Activated T-cell treated with anti-CD3 and anti-CD28 coated beads for 4 hours (primary cell): ENCODE data around the gene NCBP2L.
"Not testable (repeated sequence)": the region's sequence is repeated elsewhere in the genome, so short reads cannot be mapped to it uniquely, and the experiment has no call there.

Experiments used
- DNase-seq: peaks from one replicate; pipeline ENCODE4 v3.0.0-alpha.2; 2020

Gene NCBP2L

GRCh38 chrX:107753187-107753586 lies 24.3 kb upstream of the NCBP2L start:
- no peak for DNase-seq

GRCh38 chrX:107755721-107756120 lies 21.8 kb upstream of the NCBP2L start:
- DNase-seq = no peak

- no peak for DNase-seq
Observed at GRCh38 chrX:107758231-107758766, 19.2 kb upstream of the NCBP2L start.

DNA sequence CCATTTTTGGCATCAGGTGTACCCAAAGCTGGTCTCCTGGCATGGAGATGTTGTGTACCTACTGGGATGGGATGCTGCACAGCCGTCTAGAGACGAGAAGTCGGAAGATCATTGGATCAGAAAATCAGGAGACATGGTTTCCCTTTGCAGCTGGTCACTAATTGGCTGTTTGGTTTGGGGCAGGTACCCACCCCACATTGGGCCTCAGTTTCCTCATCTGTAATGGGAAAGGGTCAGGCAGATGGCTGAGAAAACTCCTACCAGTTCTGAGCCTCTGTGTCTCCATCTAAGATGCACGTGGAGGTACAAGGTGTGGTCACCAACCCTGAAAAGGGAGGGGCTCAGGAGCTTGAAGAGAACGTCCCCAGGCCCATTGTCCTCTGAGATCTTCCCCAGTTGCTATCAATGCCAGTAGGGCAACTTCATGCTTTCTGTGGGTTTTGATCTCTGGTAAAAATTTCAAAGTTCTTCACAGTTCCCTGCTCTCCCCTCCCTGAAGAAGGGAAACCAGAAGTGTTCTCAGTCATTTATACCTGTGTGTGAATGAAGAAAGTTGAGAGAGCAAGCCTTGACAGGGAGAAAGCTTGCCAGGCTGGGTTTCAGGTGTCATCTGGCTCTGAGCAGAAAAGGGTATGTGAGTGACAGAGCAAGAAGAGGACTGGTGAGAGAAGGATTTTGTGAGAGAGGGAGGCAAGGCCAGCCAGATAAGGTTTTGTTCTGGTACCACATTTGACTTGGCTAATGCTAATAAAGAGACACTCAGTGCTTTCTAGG lies 17.0 kb upstream of the NCBP2L start:
- DNase-seq = no peak

DNA sequence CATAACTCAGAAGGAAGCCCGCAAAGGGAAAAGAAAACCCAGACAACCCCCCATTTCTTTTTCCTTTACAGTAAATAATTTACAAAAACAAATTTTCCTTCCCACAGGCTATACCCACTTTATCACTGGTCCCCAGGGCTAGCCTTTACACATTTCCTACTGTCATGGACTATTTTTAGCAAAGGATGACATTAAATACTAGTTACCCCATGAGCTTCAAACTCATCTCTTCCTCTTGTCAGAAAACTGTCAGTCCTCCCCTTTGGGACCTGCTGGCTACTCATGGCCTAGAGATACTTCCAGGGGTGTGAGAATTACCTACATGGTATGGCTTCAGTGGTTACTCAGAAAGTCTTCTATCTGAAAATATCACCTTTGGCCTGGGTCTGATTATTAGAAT lies 13.9 kb upstream of the NCBP2L start:
- no peak for DNase-seq

GRCh38 chrX:107764845-107765608 lies 12.5 kb upstream of the NCBP2L start:
- DNase-seq = no peak

- no peak for DNase-seq
Observed at GRCh38 chrX:107766470-107767150, 10.9 kb upstream of the NCBP2L start.

- DNase-seq = no peak
Observed at GRCh38 chrX:107768051-107768450, 9.5 kb upstream of the NCBP2L start.

- no peak for DNase-seq
Observed at GRCh38 chrX:107769581-107770317, 7.8 kb upstream of the NCBP2L start.

- DNase-seq = no peak
Observed at GRCh38 chrX:107773206-107773605, 4.3 kb upstream of the NCBP2L start.

GRCh38 chrX:107773906-107774435 lies 3.6 kb upstream of the NCBP2L start:
- DNase-seq = no peak

GRCh38 chrX:107775000-107775733 lies 2.4 kb upstream of the NCBP2L start:
- DNase-seq = no peak

- peak; percentile 3 for DNase-seq
Observed at GRCh38 chrX:107775734-107776511, 1.6 kb upstream of the NCBP2L start, which contains the start of gene TSC22D3. Gene TSC22D3, minus strand, starts transcription at chrX:107775787. Its CDS starts 368 bp downstream, at chrX:107775419.

DNA sequence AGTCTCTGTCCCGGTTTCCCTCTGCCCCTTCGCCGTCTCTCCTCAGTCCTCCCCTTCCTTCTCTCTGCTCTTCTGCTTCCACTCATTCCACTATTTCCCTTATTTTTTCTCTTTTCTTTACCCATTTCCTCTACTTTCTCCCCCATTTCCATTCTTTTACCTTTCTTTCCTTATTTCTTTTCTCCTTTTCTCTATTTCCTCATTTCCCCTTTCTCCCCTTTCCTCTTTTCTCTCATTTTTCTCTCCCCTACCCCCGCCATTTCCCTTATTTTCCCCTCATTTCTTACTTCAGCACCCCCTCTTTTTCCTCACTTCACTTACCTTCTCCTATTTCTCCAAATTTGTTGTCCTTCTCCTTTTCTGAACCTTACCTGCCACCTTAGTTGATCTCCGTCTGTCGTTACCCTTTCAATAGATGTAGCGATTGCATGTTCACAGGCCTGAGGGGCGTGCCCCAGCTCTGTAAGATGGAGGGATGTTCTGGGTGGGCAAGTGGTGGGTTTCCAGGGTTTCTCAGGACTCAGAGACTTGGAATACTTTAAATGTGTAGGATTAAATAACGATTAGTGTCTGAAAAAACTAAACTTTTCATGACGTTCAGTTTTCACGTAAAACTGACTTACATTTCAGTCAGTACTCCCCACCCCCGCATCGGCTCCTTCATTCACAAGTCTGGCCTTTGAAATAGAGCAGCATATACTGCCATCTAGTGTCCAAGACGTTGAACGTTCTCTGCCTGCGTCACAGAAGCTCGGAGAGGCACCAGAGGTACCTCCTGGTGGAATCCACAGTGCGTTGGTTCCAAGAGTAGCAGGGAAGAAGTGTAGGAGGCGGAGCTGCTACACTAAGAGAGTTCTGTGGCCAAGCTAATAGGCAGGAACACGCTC lies 641 bp upstream of the NCBP2L start:
- DNase-seq = peak; percentile 60

- DNase-seq = no peak
Observed at GRCh38 chrX:107780525-107780924, 3.0 kb downstream of the NCBP2L start.

DNA sequence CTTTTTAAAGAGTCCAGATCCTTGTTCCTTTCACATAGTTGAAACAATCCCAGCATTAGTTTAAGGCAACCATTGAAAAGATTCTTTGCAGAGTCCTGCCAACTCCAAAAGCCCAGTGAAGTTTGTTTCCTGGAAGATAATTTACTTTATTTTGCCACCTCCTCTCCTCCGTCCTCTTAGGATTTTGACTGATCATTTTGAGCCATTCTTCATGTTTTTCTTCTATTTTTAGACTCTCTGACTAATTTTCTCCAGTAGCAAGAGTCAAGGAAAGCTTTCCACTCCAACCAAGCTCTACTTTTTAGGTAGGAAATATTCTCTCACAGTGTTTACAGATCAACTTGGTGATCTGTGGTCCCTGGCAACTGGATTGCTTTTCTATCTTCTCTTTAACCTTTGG lies 10.3 kb downstream of the NCBP2L start:
- DNase-seq = no peak

DNA sequence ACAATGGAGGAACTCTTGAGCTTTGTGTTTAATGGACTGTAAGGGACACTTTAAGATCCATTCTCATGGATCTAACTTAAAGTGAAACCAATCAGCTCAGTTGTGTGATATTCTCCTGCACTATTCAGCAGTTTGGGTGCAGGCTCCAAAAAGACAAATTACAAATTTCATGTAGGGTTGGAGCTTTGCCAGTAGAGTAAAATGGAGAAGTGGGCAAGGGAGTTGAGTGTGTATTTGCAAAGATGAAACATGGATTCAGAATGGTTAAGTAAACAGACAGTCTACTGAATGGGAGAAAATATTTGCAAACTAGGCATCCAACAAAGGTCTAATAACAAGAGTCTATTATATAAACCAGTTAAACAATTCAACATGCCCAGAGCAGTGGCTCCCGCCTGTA lies 26.9 kb downstream of the NCBP2L start:
- no peak for DNase-seq

- DNase-seq = no peak
Observed at GRCh38 chrX:107805179-107805578, 27.6 kb downstream of the NCBP2L start.

GRCh38 chrX:107810053-107810452 lies 32.5 kb downstream of the NCBP2L start:
- not testable (repeated sequence) for DNase-seq
